ENCODE measurements around the gene KRI1. TPM values are rescaled to one million over a fixed set of nuclear protein-coding genes. Genes with fewer than 3 reads are reported as not detected.
A peak's percentile ranks its signal among the peaks of the same experiment; 100 is the strongest.

The KRI1 gene
- total and polyA plus RNA-seq, 8 donors = 18.6 to 38.0 (median 34.3) TPM

DNA sequence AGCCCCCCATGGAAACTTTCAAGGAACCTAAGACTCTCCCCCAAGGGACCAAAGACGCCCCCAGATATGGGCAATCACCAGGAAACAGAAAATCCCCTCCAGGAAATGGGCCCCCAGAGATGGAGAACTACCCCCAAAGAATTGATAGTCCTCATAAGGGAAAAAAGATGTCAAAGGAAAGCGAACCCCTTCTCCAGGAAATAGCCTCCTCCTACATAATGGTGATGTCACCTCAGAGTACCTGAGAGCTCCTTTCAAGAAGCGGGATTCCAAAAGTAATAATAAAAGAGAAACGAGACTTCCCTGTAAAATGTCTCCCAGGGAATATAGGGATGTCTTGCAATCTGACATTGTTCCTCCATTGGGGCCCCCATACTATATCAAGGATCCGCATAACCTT, 1.8 kb upstream of the KRI1 start:
- Histone ChIP-seq H3K9me3 (no peaks in the 10 kb centered on the region), H3K4me3 (peak overlapping the region; percentile 54 to 94), H3K4me1 (peaks cover 10 to 65% of the 10 kb centered on the region in 2 donors), H3K36me3 (peaks cover 0 to 2% of the 10 kb centered on the region in 2 donors), H3K27ac (peak overlapping the region in 1 of 2 donors; percentile 92), H3K27me3 (no peaks in the 10 kb centered on the region)
- no peak for DNase-seq
- ATAC-seq = no peak
- TF ChIP-seq, protein P1, sequence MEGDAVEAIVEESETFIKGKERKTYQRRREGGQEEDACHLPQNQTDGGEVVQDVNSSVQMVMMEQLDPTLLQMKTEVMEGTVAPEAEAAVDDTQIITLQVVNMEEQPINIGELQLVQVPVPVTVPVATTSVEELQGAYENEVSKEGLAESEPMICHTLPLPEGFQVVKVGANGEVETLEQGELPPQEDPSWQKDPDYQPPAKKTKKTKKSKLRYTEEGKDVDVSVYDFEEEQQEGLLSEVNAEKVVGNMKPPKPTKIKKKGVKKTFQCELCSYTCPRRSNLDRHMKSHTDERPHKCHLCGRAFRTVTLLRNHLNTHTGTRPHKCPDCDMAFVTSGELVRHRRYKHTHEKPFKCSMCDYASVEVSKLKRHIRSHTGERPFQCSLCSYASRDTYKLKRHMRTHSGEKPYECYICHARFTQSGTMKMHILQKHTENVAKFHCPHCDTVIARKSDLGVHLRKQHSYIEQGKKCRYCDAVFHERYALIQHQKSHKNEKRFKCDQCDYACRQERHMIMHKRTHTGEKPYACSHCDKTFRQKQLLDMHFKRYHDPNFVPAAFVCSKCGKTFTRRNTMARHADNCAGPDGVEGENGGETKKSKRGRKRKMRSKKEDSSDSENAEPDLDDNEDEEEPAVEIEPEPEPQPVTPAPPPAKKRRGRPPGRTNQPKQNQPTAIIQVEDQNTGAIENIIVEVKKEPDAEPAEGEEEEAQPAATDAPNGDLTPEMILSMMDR (IDR thresholded peaks at IDR 0.05) = no peak
- intact Hi-C loops (cut with DNase I) = no loop called here

DNA sequence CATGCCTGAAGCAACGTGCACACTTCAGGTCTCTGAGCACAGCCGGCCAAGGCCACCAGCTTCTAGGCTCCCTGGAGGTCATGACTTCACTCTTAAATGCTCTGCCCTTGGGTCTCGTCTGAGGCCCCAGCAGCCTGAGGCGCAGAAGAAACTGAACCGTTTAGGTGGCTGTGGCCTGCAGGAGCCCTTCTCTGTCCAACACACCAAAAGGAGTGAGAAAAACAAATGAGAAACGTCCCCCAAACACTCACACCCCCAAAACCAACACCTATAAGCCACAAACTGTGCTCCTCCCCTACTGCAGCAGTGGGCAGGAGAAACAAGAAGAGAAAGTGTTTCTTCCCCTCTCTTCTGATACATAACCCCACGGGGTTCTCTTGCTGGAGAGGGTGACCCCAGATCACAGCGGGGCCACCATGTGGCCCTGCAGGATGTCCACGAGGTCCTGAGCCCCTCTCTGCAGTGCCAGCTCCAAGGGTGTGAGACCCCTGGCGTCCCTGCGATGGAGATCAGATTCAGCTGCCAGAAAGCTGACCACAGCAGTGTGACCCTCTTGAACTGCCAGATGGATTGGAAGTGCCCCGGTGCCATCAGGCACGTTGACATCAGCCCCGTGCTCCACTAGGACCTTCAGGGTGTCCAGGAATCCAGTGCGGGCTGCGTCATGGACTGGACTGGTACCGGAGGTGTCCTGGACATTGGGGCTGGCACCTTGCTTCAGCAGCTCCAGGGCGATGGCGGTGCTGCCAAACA, 1.0 kb upstream of the KRI1 start:
- Histone ChIP-seq H3K4me3 (peak overlapping the region in 1 of 2 donors; percentile 94), H3K4me1 (peaks cover 10 to 57% of the 10 kb centered on the region in 2 donors), H3K36me3 (peaks cover 0 to 9% of the 10 kb centered on the region in 2 donors), H3K27me3 (no peaks in the 10 kb centered on the region), H3K9me3 (no peaks in the 10 kb centered on the region), H3K27ac (peak overlapping the region; percentile 70 to 92)
- DNase-seq (no peak), ATAC-seq (no peak)
- TF ChIP-seq, protein P1 (IDR thresholded peaks at IDR 0.05) = no peak
- intact Hi-C loops (cut with DNase I) = no loop called here

DNA sequence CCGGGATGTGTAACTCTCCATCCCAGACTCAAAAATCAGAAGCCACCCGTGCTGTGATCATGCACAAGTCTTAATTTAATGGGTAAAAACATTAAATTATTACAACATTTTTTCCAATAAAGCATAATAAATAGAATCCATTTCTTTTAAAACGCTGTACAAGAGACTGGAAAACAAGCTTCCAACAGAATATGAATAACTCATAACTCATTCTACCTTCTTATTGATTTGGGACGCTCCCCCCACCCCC, 523 bp upstream of the KRI1 start:
- DNase-seq (no peak), ATAC-seq (no peak)
- H3K4me1 ChIP-seq = peaks cover 10 to 54% of the 10 kb centered on the region in 2 donors
- intact Hi-C loops (cut with DNase I) = no loop called here
- H3K36me3 ChIP-seq = peaks cover 0 to 14% of the 10 kb centered on the region in 2 donors
- no peaks in the 10 kb centered on the region for H3K9me3 ChIP-seq
- TF ChIP-seq, protein P1 (IDR thresholded peaks at IDR 0.05) = no peak
- H3K27me3 ChIP-seq = no peaks in the 10 kb centered on the region
- peak overlapping the region; percentile 79 to 94 for H3K4me3 ChIP-seq
- peak overlapping the region; percentile 70 to 92 for H3K27ac ChIP-seq

GRCh38 chr19:10565028-10565566, 713 bp downstream of the KRI1 start:
- DNase-seq (peak in 1 of 4 donors; percentile 53), ATAC-seq (peak; percentile 4)
- H3K4me3 ChIP-seq = peak overlapping the region; percentile 79 to 94
- TF ChIP-seq, protein P1 (IDR thresholded peaks at IDR 0.05) = no peak
- H3K27ac ChIP-seq = peak overlapping the region; percentile 70 to 92
- peaks cover 10 to 53% of the 10 kb centered on the region in 2 donors for H3K4me1 ChIP-seq
- H3K27me3 ChIP-seq = no peaks in the 10 kb centered on the region
- no peaks in the 10 kb centered on the region for H3K9me3 ChIP-seq
- intact Hi-C loops (cut with DNase I) = no loop called here
- H3K36me3 ChIP-seq = peaks cover 0 to 26% of the 10 kb centered on the region in 2 donors

DNA sequence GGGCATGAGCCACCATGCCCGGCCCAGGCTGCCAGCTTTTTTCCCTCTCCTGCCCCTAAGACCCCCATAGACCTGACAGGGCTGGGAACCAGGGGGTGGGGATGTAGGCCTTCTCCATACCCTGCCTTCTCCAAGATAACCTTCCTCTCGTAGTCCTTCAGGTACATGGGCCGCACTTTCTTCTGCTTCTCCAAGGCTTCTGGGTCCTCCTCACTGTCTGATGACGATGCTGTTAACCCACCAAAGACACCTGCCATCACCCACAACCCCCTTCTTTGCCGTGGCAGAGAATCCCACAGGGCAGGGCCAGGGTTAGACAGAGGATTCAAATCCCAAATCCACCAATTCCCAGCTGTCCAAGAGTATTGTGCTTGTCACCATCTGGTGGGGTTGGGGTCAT, 3.2 kb downstream of the KRI1 start:
- Histone ChIP-seq H3K4me3 (no peak overlapping the region), H3K9me3 (no peaks in the 10 kb centered on the region), H3K27ac (no peak overlapping the region), H3K36me3 (peaks cover 0 to 50% of the 10 kb centered on the region in 2 donors), H3K4me1 (peaks cover 6 to 33% of the 10 kb centered on the region in 2 donors), H3K27me3 (no peaks in the 10 kb centered on the region)
- TF ChIP-seq, protein P1 (IDR thresholded peaks at IDR 0.05) = no peak
- no peak for DNase-seq
- ATAC-seq = no peak
- intact Hi-C loops (cut with DNase I) = no loop called here

All from left lung (tissue), 10 donors.